GM06990 (cell line): Measurements from ENCODE around the gene IFT20.

Source experiments
- DNase-seq: peaks from one replicate; pipeline ENCODE4 v3.0.0-alpha.2; 2011; ENCODE audit not compliant: insufficient read length; ENCODE audit errors: extremely low read depth
- H3K27me3 ChIP-seq: replicated peaks from 2 replicates; pipeline ENCODE4 v1.6.0; 2011; ENCODE audit warnings: low read length; ENCODE audit not compliant: control insufficient read depth, insufficient read depth
- H3K36me3 ChIP-seq: 2 replicates; pipeline ENCODE4 v1.5.1; 2011; ENCODE audit warnings: low read length; ENCODE audit not compliant: control insufficient read depth, insufficient read depth
- H3K4me3 ChIP-seq: replicated peaks from 2 replicates; pipeline ENCODE4 v1.5.1; 2011; ENCODE audit warnings: low read depth, mild to moderate bottlenecking, control low read depth, low read length
- TF ChIP-seq, protein P1 (sequence below): IDR thresholded peaks from 2 replicates; pipeline ENCODE4 v1.5.1; 2011; ENCODE audit warnings: low read length, control low read depth, mild to moderate bottlenecking, inconsistent platforms; ENCODE audit not compliant: insufficient read depth, poor library complexity, severe bottlenecking

The IFT20 gene

DNA sequence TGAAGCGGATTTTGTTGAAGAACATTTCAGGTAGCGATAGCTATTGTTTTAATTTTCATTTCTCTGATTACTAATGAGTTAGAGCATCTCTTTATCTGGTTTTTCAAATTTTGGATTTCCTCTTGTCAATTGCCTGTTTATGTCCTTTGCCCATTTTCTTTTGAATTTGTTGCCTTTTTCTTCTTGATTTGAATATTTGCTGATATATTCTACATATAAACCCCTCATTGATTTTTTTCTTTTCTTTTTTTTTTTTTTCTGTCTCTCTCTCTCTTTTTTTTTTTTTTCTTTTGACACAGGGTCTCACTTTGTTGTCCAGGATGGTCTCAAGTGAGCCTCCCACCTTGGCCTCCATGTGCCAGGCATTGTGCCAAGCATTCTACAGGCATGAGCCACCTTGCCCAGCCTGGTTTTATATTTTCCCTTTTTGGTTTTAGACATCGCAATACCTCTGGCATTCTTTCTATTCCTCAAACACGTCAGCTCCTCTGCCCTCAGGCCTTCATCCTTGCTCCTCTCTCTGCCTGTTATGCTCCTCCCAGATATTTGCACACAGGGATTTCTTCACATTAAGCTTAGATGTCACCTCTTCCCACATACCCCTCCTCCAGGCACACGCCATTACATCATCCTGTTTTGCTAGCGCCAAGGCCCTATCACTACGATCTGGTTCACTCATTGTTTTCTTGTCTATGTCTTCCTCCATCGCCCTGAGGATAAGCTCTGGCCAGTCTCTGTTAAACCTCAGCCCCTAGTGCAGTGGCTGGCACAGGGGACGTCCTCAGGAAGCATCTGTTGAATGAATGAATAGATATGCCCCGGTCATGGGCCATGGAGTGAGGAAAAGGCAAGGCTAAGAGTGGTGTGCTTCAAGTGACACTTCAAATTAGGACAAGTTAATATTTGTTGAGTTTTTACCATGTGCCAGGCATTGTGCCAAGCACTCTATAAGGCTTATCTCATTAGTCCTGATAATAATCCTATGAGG lies 44.8 kb upstream of the IFT20 start:
- Histone ChIP-seq H3K4me3 (no peak overlapping the region), H3K36me3 (no peaks in the 10 kb centered on the region; the same call in 1 of the 2 replicates), H3K27me3 (no peaks in the 10 kb centered on the region)
- DNase-seq, result no peak
- TF ChIP-seq, protein P1, sequence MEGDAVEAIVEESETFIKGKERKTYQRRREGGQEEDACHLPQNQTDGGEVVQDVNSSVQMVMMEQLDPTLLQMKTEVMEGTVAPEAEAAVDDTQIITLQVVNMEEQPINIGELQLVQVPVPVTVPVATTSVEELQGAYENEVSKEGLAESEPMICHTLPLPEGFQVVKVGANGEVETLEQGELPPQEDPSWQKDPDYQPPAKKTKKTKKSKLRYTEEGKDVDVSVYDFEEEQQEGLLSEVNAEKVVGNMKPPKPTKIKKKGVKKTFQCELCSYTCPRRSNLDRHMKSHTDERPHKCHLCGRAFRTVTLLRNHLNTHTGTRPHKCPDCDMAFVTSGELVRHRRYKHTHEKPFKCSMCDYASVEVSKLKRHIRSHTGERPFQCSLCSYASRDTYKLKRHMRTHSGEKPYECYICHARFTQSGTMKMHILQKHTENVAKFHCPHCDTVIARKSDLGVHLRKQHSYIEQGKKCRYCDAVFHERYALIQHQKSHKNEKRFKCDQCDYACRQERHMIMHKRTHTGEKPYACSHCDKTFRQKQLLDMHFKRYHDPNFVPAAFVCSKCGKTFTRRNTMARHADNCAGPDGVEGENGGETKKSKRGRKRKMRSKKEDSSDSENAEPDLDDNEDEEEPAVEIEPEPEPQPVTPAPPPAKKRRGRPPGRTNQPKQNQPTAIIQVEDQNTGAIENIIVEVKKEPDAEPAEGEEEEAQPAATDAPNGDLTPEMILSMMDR, result no peak

DNA sequence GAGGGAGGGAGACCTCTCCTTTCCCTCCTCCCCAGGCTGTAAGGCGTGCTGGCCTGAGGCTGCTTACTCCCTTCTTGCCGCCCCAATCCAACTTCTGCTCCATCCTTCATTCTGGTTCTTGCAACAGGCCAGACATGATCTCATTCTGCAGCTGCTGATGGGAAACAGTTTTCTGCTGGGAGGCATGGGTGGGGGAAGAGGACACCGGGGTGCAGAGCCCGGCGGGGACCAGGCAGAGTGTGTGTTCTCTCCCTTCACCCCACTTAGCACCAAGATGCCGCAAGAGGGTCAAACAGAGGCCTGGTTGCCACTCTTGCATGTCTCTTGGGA lies 37.6 kb upstream of the IFT20 start:
- H3K36me3 ChIP-seq, result no peaks in the 10 kb centered on the region
- no peaks in the 10 kb centered on the region for H3K27me3 ChIP-seq
- DNase-seq, result no peak
- peak overlapping the region; percentile 86 for H3K4me3 ChIP-seq
- TF ChIP-seq, protein P1, result no peak

DNA sequence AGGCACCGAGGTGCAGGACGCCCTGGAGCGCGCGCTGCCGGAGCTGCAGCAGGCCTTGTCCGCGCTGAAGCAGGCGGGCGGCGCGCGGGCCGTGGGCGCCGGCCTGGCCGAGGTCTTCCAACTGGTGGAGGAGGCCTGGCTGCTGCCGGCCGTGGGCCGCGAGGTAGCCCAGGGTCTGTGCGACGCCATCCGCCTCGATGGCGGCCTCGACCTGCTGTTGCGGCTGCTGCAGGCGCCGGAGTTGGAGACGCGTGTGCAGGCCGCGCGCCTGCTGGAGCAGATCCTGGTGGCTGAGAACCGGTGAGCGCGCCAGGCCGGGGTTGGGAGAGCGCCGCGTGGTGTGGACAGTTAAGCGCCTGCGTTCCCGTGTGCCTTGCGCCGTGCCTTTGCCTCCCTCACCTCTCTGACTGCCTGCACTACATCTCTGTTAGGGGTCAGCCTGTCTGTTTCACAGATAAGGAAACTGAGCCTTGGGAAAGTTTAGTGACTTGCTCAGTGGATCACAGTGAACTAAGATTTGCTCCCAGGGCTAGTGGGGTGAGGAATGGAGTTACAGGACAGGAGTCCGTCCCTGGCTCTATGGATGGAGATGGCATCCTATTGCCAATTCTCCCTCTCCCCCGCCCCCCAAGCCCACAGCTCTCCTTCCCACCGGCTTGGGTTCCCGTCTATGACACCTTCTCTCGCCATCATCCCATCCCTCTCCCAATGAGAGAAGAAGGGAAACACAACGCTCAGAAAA lies 37.1 kb upstream of the IFT20 start:
- Histone ChIP-seq H3K27me3 (no peaks in the 10 kb centered on the region), H3K36me3 (no peaks in the 10 kb centered on the region), H3K4me3 (peak overlapping the region; percentile 86)
- TF ChIP-seq, protein P1, result no peak
- DNase-seq, result peak; percentile 64

DNA sequence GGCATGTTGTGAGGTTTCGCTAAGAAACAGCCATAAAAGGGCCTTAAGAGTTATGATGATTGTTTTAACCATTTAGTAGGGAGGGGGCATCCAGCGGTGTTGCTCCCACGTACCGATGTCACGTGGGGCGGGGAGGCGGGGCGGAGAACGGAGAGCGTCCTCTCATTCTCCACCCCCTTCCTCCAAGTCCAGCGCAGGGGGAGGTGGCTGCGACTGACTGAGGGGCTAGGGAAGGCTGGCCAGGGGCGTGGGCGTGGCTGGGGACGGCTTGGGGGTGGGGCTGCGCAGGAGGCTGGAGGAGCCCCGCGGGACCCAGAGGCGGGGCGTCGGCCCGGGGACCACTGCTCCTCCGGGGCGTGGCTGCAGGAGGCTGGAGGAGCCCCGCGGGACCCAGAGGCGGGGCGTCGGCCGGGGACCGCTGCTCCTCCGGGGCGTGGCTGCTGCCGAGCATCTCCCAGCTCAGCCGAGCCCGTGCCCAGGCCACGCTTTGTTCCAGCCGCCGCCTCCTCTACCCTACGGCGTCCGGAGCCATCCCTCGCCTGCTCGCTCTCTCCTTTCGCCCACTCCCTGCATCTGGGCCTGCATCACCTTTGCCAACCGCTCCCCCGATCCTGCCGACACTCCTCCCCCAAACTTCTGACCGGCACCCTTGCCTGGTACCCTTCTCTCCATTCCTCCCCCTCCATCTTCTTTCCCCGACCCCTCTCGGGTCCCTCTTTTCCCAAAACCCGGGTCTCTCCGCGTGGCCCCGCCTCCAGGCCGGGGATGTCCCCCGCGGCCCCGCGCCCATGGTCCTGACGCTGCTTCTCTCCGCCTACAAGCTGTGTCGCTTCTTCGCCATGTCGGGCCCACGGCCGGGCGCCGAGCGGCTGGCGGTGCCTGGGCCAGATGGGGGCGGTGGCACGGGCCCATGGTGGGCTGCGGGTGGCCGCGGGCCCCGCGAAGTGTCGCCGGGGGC lies 36.3 kb upstream of the IFT20 start, which contains the start of gene SARM1:
SARM1 (plus strand) TSS at position 450 of the 958 bp plus-strand sequence; CDS start at position 789, 339 bp downstream.
- TF ChIP-seq, protein P1, result no peak
- Histone ChIP-seq H3K36me3 (no peaks in the 10 kb centered on the region), H3K4me3 (peak within 1 kb of the TSS; percentile 86), H3K27me3 (no peaks in the 10 kb centered on the region)
- DNase-seq, result peak; percentile 91

DNA sequence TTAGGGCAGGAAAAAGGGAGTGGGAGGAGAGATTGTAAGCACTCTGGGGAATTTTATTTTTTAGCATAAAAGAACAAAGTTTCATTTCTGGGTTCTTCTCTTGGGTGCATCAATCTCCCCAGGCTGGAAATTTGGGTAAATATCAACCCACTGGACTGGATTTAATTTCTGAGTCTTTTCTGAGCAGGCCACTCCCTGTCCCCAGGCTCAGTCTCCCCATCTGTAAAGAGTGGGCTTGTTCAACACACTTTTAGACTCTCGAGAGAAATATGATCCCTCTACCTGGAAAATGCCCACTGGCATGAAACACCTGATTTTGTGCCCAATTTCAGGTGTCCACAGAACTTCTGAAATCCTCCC lies 35.5 kb upstream of the IFT20 start:
- H3K4me3 ChIP-seq, result no peak overlapping the region; the same call in 1 of the 2 replicates

More for the DNA sequence above, 35.5 kb upstream of the IFT20 start:
- DNase-seq, result no peak
- H3K27me3 ChIP-seq, result no peaks in the 10 kb centered on the region
- TF ChIP-seq, protein P1, result no peak
- H3K36me3 ChIP-seq, result no peaks in the 10 kb centered on the region
